GM11168 (cell line): Measurements from ENCODE around the gene SLIRP.
"Not testable (repeated sequence)": the region's sequence is repeated elsewhere in the genome, so short reads cannot be mapped to it uniquely, and the experiment has no call there.

Source experiments
- in situ Hi-C: fragments of 300-500 bp; cut with MboI; formaldehyde crosslinking; loops from one replicate; pipeline ENCODE4 v1.12.0; 2022; ENCODE audit warnings: low sequenced_read_pairs; ENCODE audit not compliant: unreplicated experiment

SLIRP gene

DNA sequence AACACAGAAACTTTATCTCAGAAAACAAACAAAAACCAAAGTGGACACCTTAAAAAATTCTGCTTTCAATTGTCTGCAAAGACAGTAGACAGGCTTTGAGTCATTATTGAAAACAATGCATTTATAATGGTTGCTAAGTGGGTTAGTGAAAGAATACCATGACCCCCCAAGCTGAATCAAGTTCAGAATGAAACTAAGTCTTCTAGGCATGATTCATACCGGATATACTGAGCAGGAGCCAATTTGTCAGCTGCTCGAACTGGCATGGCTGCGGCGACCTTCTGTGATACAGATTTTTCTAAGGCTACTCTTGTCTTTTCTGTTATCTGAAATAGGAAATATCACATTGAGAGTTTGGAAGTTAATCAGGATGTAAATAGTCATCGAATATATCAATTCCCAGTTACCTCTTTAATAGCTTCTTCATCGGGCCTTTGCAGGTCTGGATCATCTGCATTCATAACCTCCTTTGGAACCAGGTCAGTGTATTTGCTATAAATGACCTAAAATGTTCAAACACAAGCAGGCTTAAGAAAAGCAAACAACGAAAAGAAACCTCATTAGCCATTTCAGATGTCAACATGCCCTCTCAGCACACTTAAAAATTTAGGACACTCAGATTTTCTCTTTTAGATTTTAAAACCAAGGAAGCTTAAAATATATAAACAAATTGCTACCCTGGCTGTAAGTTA lies 30.8 kb downstream of the SLIRP start:
- in situ Hi-C loops = no loop called here

DNA sequence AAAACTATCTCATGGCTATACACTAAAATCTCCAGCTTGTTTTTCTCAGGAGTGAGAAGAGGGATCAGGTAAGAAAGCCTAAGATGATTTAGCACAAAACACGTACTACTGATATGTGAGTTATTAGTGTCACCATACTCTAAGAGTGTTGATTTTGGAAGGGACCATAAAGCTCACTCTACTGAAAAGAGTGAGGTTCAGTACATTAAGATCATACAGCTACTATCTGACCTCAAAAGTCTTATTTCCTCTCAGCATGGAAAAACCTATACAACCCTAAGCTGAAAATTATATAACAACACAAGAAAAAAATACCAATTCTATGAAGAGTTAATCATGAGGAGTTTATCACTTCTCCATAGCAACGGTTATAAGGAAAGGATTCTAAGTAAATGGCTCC lies 33.5 kb downstream of the SLIRP start:
- in situ Hi-C loops = no loop called here

DNA sequence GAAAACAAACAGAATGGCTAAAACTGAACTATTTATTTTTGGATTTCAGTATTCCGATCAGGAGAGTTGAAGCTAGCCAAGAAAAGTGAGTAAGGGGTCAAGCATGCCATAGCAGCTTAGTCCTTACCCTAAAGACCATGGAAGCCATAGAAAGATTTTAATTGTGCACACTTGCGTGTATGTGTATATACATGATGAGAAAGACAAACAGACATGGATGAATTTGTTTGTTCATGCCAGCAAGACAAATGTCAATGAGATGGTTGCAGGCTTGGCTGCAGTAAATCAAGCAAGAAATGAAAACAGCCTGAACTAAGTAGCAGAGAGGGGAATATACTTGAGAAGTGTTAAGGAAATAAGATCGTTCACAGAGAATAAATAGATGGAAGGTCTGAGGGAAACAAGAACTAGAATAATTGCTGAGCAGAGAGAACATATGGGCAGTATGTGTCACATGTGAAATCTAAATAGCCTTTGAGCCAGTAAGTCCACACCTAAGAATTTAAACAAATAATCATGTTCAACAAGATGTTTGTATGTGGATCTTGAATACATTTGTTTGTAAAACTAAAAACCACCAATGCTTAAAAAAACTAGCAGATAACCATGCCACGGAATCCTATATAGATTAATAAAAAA lies 38.3 kb downstream of the SLIRP start:
- in situ Hi-C loops = no loop called here

DNA sequence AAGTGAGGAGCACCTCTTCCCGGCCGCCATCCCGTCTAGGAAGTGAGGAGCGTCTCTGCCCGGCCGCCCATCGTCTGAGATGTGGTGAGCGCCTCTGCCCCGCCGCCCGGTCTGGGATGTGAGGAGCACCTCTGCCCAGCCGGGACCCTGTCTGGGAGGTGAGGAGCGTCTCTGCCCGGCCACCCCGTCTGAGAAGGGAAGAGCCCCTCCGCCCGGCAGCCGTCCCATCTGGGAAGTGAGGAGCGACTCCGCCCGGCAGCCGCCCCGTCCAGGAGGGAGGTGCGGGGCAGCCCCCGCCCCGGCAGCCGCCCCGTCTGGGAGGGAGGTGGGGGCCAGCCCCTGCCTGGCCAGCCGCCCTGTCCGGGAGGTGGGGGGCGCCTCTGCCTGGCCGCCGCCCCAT lies 39.5 kb downstream of the SLIRP start:
- in situ Hi-C loops = not testable (repeated sequence)

DNA sequence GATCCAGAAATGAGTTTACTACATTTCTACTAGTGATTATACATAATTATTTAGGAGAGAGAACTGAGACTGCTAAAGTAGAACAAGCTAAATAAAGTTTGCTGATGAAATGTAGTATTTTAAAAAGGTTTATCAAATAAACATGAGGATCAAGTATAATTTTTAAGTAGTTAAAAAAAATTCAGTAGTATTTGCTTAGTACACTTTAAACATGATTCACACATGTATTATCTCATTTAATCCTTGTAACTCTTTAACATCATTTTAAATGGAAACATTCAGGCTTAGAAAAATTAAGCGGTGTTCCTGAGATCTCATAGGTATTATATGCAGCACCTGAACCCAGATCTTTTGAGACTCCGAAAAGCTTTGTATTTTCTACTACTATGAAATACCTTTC lies 44.4 kb downstream of the SLIRP start:
- in situ Hi-C loops = no loop called here

DNA sequence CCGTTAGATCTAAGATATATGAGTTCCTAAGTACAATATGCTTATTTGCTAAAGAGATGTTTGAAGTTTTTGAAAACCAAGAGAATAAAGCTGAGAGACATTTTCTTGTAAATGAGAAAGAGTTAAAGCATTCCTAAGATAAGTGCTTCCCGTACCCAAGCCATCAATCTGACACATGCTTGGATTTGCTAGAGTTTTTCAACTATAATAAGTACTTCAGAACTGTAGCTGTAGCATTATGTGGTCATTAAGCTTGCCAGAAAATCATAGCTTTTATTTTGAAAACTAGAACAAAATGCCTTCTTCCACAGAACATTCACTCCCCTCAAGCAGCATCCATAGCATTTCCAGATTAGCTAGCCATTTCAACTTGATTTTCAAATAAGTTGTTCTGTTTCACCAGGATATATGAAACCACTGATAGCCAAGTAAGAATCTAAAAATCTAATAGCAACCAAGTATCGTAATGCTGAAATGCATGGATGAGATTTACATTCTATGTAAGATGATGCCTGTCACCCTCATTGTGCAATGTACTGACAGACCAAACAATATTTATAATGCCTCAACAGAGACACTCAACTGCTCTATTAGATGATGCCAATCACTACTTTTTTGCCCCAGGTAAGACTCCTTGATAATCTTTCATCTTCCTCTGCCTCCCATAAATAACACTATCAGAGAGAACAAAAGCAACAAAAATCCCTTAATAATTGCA lies 45.1 kb downstream of the SLIRP start:
- in situ Hi-C loops = no loop called here

DNA sequence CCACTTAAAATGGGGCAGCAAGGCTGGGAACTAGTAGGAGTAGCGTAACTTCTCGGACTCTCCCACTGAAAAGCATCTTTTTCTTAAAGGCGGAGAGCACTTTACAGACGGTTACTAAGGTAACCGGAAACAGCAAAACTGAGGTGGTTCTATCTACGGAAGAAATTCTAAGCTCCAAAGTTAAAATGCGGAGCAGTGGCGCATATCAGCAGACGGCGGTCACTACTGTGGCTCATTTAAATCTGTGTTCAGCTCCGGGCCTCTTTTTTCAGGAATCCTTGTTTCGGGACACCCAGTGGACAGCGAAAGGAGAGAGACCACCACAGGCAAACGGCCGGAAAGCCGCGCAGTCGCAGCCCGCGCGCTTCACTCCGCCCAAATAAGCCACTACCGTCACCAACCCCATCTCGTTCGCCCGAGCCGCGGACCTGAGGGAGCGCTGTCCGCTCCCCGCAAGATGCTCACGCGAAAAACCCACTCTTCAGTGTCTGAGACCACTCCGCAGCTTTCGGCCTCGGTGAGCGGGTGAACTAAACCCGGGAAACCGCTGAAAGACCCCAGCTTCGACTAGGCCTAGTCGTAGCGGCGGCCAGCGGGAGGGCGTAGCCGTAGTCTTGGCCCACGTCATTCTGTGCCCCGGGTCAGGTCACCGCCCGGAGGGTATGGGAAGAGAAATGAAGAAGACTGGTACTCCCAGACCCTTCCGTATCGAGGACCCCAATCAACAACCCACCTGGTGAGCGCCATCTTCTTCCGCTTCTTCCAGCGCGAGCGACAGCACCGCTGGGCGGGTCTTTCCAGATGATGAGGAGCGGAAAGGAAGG lies 52.7 kb downstream of the SLIRP start, which contains the start of gene SNW1:
Gene SNW1, minus strand, starts transcription at position 776 of the 824 bp plus-strand sequence. Its CDS starts 29 bp downstream, at position 747.
- in situ Hi-C loops = no loop called here

DNA sequence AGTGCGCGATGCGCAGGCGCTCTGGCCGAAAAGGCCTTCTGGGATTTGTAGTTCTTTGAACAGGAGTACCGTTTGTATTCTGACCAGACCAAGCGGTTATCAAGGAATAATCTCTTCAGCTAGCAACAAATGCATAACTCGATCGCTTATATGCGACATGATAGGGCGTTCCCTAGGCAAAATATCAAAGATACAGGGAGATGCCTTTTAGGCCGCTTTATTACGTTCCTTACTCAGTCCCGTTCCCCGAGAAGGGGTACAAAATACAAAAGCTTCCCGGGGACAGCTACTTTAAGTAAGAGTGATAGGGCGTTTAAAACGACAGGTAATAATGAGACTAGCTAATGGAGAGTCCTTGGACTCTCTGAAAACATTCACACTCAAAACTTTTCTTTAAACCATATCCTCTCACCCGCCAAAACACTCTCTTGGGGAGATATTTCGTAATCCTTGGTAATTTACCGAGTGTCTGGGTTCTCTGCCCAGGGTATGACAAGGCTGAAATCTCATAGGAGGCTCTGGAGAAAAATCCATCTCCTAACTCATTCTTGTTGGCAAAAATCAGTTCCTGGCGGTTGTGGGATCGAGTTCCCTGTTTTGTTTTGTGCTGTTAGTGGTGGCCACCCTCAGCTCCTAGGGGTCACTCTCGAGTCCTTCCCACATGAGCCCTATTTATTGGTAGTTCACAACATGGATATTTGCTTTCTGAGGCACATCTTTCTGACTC lies 53.5 kb downstream of the SLIRP start:
- in situ Hi-C loops = no loop called here

DNA sequence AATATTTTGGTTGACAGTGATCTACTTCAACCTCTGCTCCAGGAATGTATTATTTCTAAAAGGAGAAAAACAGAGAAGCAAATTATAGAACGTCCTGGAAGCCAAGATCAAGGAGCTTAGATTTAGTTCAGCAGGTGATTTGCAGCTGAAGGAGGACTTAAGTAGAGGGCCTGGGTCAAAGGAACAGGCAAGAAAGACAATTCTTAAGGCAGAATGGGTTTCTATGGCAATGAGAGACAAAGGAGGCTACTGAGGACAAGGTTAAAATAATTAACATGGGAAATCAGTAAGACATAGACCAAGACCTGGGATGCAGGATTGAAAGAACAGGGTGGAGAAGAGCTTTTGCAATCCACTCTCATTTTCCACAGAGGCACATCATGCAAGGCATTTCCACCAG lies 55.4 kb downstream of the SLIRP start:
- in situ Hi-C loops = no loop called here

DNA sequence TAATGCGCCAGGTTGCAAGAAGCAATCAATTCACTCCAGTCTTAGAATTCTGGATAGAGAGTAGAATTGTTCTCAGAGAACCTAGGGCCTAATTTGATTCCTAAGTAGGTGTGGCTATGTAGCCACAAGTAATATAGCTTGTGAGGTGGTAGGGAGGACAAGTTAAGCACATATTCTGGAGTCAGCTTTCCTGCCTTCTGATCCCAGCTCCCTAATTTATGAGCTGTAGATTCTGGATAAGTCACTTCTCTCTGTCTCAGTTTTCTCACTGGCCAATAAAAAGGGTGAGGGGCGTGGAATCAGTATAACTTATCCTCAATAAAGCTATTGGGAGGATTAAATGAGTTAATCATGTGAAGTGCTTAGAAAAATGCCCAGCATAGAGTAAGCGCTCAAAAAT lies 56.1 kb downstream of the SLIRP start:
- in situ Hi-C loops = no loop called here
